PC-3 (cell line): Measurements from ENCODE around the gene KCNQ2. TPM values are rescaled to one million over a fixed set of nuclear protein-coding genes. Genes with fewer than 3 reads are reported as not detected.
A peak's percentile ranks its signal among the peaks of the same experiment; 100 is the strongest.

Experiments
- ATAC-seq: fragments of 200-7000 bp; cut with Tn5 transposase; 2 replicates; pipeline ENCODE4 v1.9.1; 2020; ENCODE audit warnings: mild to moderate bottlenecking, moderate library complexity
- BruUV-seq: library from RNA; stranded (reverse); fragments of 400-500 nt; replicated peaks from 2 replicates; lab custom pipeline; 2021; lab: Mats Ljungman, UMichigan
- CTCF ChIA-PET: fragments of 300-600 bp; sonication (Branson Sonifier 250); formaldehyde crosslinking; loops from one replicate; lab custom pipeline; 2022; ENCODE audit warnings: antibody characterized with exemption; lab: Charles Lee
- POLR2A ChIA-PET: fragments of 300-600 bp; sonication (Branson Sonifier 250); formaldehyde crosslinking; loops from one replicate; lab custom pipeline; 2022; ENCODE audit warnings: antibody characterized with exemption; ENCODE audit not compliant: unreplicated experiment; lab: Charles Lee
- DNase-seq: peaks from one replicate; pipeline ENCODE4 v3.0.0-alpha.2; 2015
- H2AFZ ChIP-seq: fragments of 300-600 bp; sonication (generic); 2 replicates; pipeline ENCODE4 v1.6.0; 2016; ENCODE audit warnings: antibody characterized with exemption, low read length
- H3F3A ChIP-seq: fragments of 300-600 bp; sonication (generic); one replicate; pipeline ENCODE4 v1.6.0; 2017; ENCODE audit warnings: antibody characterized with exemption, low read length, control low read depth, mild to moderate bottlenecking; ENCODE audit not compliant: unreplicated experiment
- H3K27ac ChIP-seq: fragments of 300-600 bp; sonication (generic); 2 replicates; pipeline ENCODE4 v1.5.1; 2016; ENCODE audit warnings: mild to moderate bottlenecking, low read length
- H3K27me3 ChIP-seq: fragments of 300-600 bp; sonication (generic); 2 replicates; pipeline ENCODE4 v1.6.1; 2016; ENCODE audit warnings: low read length, mixed read lengths
- H3K36me3 ChIP-seq: fragments of 300-600 bp; sonication (generic); 2 replicates; pipeline ENCODE4 v1.6.1; 2016; ENCODE audit warnings: low read depth, mixed run types, low read length, mixed read lengths
- H3K4me1 ChIP-seq: fragments of 300-600 bp; sonication (generic); 2 replicates; pipeline ENCODE4 v1.5.1; 2016; ENCODE audit warnings: low read length; ENCODE audit not compliant: insufficient read depth
- H3K4me2 ChIP-seq: fragments of 300-600 bp; sonication (generic); 2 replicates; pipeline ENCODE4 v1.6.0; 2016; ENCODE audit warnings: low read length
- H3K4me3 ChIP-seq: fragments of 300-600 bp; sonication (generic); 2 replicates; pipeline ENCODE4 v1.5.1; 2016; ENCODE audit warnings: mild to moderate bottlenecking, low read length, mixed read lengths
- H3K79me2 ChIP-seq: fragments of 300-600 bp; sonication (generic); 2 replicates; pipeline ENCODE4 v1.6.1; 2017; ENCODE audit warnings: low read length, mixed read lengths
- H3K9ac ChIP-seq: fragments of 300-600 bp; sonication (generic); 2 replicates; pipeline ENCODE4 v1.6.0; 2016; ENCODE audit warnings: mild to moderate bottlenecking, low read length
- H3K9me2 ChIP-seq: fragments of 300-600 bp; sonication (generic); replicated peaks from 2 replicates; pipeline ENCODE4 v1.6.1; 2016; ENCODE audit warnings: mixed run types, low read length, mixed read lengths
- H3K9me3 ChIP-seq: fragments of 300-600 bp; sonication (generic); 2 replicates; pipeline ENCODE4 v1.6.1; 2016; ENCODE audit warnings: low read length, mixed read lengths
- H4K20me1 ChIP-seq: fragments of 300-600 bp; sonication (generic); 2 replicates; pipeline ENCODE4 v1.6.1; 2016; ENCODE audit warnings: low read length, mixed read lengths
- CTCF ChIP-seq: fragments of 300-600 bp; sonication (generic); conservative IDR thresholded peaks from 2 replicates; pipeline ENCODE4 v1.5.1; 2017; ENCODE audit warnings: antibody characterized with exemption, low read depth, mild to moderate bottlenecking, low read length
- EZH2 ChIP-seq: fragments of 300-600 bp; sonication (generic); IDR thresholded peaks from one replicate; pipeline ENCODE4 v1.6.1; 2017; ENCODE audit warnings: antibody characterized with exemption, mild to moderate bottlenecking, low read length; ENCODE audit not compliant: unreplicated experiment
- EZH2phosphoT487 ChIP-seq: fragments of 300-600 bp; sonication (generic); IDR thresholded peaks from 2 replicates; pipeline ENCODE4 v1.6.1; 2018; ENCODE audit warnings: mild to moderate bottlenecking, antibody characterized with exemption, low read length, borderline replicate concordance
- intact Hi-C: fragments of 100-400 bp; cut with micrococcal nuclease; formaldehyde crosslinking; loops from 2 replicates; pipeline ENCODE4 v1.9.0; 2023
- total RNA-seq: library from RNA; depleted of rRNA; stranded (reverse); fragments of >200 nt; gene quantifications from 2 replicates; pipeline ENCODE4 v1.2.3, GENCODE V29; 2014

KCNQ2 gene
- total RNA-seq, 1 experiment from 2014 or later: not detected

GRCh38 chr20:63417738-63418120 is 54.7 kb downstream of the KCNQ2 start:
- Histone ChIP-seq H3K4me1 (no peaks in the 10 kb centered on the region), H3K4me2 (no peak overlapping the region), H3K9me3 (no peaks in the 10 kb centered on the region), H3K36me3 (no peaks in the 10 kb centered on the region), H3K4me3 (no peak overlapping the region), H3K27ac (no peak overlapping the region), H3K9ac (no peak overlapping the region), H3K79me2 (no peaks in the 10 kb centered on the region), H3K9me2 (no peaks in the 10 kb centered on the region), H3K27me3 (peaks cover 80% of the 10 kb centered on the region), H3F3A (no peaks in the 10 kb centered on the region), H2AFZ (no peak overlapping the region), H4K20me1 (no peaks in the 10 kb centered on the region)
- TF ChIP-seq EZH2phosphoT487 (no peak), CTCF (no peak), EZH2 (no peak)
- ChIA-PET POLR2A (no interaction called here), CTCF (no interaction called here)
- intact Hi-C loops: no loop called here
- BruUV-seq: no TSS peak
- DNase-seq (no peak), ATAC-seq (no peak)

GRCh38 chr20:63417097-63417737 is 55.2 kb downstream of the KCNQ2 start:
- no peaks in the 10 kb centered on the region for H3K9me3 ChIP-seq
- H3K79me2 ChIP-seq: no peaks in the 10 kb centered on the region
- H3K9me2 ChIP-seq: no peaks in the 10 kb centered on the region
- ChIA-PET CTCF (no interaction called here), POLR2A (no interaction called here)
- peak; percentile 16; the same call in 1 of the 2 replicates for ATAC-seq
- no TSS peak for BruUV-seq
- H3K4me3 ChIP-seq: no peak overlapping the region
- no peak overlapping the region for H3K9ac ChIP-seq
- DNase-seq: no peak
- H3F3A ChIP-seq: no peaks in the 10 kb centered on the region
- no peaks in the 10 kb centered on the region for H4K20me1 ChIP-seq
- intact Hi-C loops: no loop called here
- peaks cover 79% of the 10 kb centered on the region for H3K27me3 ChIP-seq
- H3K4me1 ChIP-seq: no peaks in the 10 kb centered on the region
- H3K36me3 ChIP-seq: no peaks in the 10 kb centered on the region
- no peak overlapping the region for H2AFZ ChIP-seq
- no peak for TF ChIP-seq EZH2
- TF ChIP-seq EZH2phosphoT487: no peak
- no peak for TF ChIP-seq CTCF
- no peak overlapping the region for H3K27ac ChIP-seq
- no peak overlapping the region for H3K4me2 ChIP-seq

GRCh38 chr20:63416631-63417030 is 55.8 kb downstream of the KCNQ2 start:
- intact Hi-C loops: no loop called here
- H3K4me2 ChIP-seq: no peak overlapping the region
- H4K20me1 ChIP-seq: no peaks in the 10 kb centered on the region
- TF ChIP-seq CTCF (no peak), EZH2phosphoT487 (no peak), EZH2 (no peak)
- no TSS peak for BruUV-seq
- H3K79me2 ChIP-seq: no peaks in the 10 kb centered on the region
- no peak for DNase-seq
- CTCF ChIA-PET: no interaction called here
- no peaks in the 10 kb centered on the region for H3K9me3 ChIP-seq
- no peaks in the 10 kb centered on the region for H3F3A ChIP-seq
- H3K9me2 ChIP-seq: no peaks in the 10 kb centered on the region
- H3K4me1 ChIP-seq: no peaks in the 10 kb centered on the region
- H3K4me3 ChIP-seq: no peak overlapping the region
- H3K27me3 ChIP-seq: peaks cover 73% of the 10 kb centered on the region
- H2AFZ ChIP-seq: no peak overlapping the region
- no peaks in the 10 kb centered on the region for H3K36me3 ChIP-seq
- H3K27ac ChIP-seq: no peak overlapping the region
- no peak for ATAC-seq
- H3K9ac ChIP-seq: no peak overlapping the region
- POLR2A ChIA-PET: no interaction called here
